ENCODE measurements around the gene GRWD1. TPM values are rescaled to one million over a fixed set of nuclear protein-coding genes. Genes with fewer than 3 reads are reported as not detected.

GRWD1 gene
- total RNA-seq, 3 donors from 2014 or later, result 19.7 to 26.8 (median 24.3) TPM

DNA sequence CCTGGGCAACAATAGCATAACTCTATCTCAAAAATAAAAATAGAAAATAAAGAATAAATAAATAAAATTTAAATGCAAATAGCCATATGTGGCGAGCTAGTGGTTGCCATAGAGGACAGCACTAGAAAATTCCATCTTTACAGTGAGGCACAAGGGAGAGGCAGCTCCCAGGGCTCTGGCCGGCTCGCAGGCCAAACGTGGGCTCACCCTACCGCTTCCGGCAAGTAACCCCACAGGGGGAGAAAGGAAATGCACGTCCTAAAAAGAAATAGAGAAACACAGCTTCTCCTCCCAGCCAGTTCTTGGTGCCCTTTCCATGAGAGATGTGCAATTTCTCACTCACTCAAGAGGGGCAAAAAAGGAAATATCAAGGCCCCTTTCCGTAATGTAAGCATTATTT lies 12.4 kb upstream of the GRWD1 start:
- Histone ChIP-seq H3K4me3 (no peak overlapping the region), H3K36me3 (ENCODE audit: low read depth) (no peaks in the 10 kb centered on the region), H3K4me1 (ENCODE audit: low read depth) (no peaks in the 10 kb centered on the region), H3K9me3 (no peaks in the 10 kb centered on the region)
- no peak for ATAC-seq
- TF ChIP-seq, protein P1, sequence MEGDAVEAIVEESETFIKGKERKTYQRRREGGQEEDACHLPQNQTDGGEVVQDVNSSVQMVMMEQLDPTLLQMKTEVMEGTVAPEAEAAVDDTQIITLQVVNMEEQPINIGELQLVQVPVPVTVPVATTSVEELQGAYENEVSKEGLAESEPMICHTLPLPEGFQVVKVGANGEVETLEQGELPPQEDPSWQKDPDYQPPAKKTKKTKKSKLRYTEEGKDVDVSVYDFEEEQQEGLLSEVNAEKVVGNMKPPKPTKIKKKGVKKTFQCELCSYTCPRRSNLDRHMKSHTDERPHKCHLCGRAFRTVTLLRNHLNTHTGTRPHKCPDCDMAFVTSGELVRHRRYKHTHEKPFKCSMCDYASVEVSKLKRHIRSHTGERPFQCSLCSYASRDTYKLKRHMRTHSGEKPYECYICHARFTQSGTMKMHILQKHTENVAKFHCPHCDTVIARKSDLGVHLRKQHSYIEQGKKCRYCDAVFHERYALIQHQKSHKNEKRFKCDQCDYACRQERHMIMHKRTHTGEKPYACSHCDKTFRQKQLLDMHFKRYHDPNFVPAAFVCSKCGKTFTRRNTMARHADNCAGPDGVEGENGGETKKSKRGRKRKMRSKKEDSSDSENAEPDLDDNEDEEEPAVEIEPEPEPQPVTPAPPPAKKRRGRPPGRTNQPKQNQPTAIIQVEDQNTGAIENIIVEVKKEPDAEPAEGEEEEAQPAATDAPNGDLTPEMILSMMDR (IDR thresholded peaks at IDR 0.05), result no peak
- no peak for DNase-seq
- intact Hi-C loops (cut with DNase I, micrococcal nuclease), result no loop called here

DNA sequence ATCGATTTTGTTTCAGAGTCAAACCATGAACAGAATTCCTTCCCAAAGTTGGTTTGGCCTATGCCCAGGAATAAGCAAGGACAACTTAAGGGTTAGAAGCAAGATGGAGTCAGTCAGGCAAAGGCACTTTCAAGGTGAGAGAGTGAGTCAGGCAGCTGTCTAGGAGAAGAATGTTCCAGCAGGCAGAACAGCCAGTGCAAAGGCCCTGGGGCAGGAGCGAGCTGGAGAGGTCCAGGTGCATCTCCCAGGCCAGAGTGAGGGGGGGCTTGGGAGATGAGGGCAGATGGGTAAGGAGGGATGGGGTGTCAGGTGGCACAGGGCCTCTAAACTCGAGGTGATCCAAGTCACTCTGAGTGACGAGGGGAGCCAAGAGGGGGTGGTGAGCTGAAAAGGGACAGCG lies 9.2 kb upstream of the GRWD1 start:
- Histone ChIP-seq H3K4me3 (no peak overlapping the region), H3K36me3 (ENCODE audit: low read depth) (no peaks in the 10 kb centered on the region), H3K9me3 (no peaks in the 10 kb centered on the region), H3K4me1 (ENCODE audit: low read depth) (no peaks in the 10 kb centered on the region)
- ATAC-seq (no peak), DNase-seq (no peak)
- intact Hi-C loops (cut with DNase I, micrococcal nuclease), result no loop called here
- TF ChIP-seq, protein P1 (IDR thresholded peaks at IDR 0.05), result no peak

DNA sequence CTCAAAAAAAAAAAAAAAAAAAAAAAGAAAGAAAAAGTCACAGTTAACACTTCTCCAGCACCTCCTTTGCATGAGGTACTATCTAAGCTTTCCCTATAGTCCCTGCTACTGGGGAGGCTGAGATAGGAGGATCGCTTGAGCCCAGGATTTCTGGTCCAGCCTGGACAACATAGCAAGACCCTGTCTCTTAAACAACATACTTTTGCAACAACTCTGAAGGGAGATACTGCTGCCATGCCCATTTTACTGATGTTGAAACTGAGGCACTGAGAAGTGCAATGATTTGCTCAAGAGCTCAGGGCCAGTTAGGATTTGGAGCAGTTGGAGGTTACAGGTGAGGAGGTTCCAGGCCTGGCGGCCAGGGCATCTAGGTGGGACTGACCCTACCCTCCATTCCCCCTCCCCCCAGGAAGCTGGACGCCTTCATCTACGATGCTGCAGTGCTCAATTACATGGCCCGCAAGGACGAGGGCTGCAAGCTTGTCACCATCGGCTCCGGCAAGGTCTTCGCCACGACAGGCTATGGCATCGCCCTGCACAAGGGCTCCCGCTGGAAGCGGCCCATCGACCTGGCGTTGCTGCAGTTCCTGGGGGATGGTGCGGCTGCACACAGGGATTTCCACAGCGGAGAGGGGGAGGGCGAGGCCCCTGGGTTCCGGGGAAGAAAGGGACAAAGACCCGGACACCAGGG lies 4.3 kb upstream of the GRWD1 start:
- TF ChIP-seq, protein P1 (IDR thresholded peaks at IDR 0.05), result no peak
- intact Hi-C loops (cut with DNase I, micrococcal nuclease), result no loop called here
- ATAC-seq, result no peak
- H3K4me3 ChIP-seq, result no peak overlapping the region
- DNase-seq, result no peak
- peaks cover 10% of the 10 kb centered on the region for H3K4me1 ChIP-seq (ENCODE audit: low read depth)
- H3K36me3 ChIP-seq (ENCODE audit: low read depth), result no peaks in the 10 kb centered on the region
- H3K9me3 ChIP-seq, result no peaks in the 10 kb centered on the region

DNA sequence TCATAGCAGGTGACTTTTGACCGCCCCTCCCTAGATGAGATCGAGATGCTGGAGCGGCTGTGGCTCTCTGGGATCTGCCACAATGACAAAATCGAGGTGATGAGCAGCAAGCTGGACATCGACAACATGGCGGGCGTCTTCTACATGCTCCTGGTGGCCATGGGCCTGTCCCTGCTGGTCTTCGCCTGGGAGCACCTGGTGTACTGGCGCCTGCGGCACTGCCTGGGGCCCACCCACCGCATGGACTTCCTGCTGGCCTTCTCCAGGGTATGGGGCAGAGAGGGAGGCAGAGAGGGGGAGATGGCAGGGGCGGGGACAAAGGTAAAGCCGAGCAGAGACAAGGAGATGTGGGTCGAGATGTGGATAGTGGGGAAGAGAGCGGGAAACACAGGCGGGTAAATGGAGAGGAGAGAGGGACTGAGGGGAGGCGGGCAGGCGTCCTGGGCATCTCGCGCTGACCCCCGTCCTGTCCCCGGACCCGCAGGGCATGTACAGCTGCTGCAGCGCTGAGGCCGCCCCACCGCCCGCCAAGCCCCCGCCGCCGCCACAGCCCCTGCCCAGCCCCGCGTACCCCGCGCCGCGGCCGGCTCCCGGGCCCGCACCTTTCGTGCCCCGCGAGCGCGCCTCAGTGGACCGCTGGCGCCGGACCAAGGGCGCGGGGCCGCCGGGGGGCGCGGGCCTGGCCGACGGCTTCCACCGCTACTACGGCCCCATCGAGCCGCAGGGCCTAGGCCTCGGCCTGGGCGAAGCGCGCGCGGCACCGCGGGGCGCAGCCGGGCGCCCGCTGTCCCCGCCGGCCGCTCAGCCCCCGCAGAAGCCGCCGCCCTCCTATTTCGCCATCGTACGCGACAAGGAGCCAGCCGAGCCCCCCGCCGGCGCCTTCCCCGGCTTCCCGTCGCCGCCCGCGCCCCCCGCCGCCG lies 3.4 kb upstream of the GRWD1 start:
- no peaks in the 10 kb centered on the region for H3K9me3 ChIP-seq
- intact Hi-C loops (cut with DNase I, micrococcal nuclease), result no loop called here
- peaks cover 16% of the 10 kb centered on the region for H3K4me1 ChIP-seq (ENCODE audit: low read depth)
- H3K4me3 ChIP-seq, result no peak overlapping the region
- DNase-seq (no peak), ATAC-seq (no peak)
- TF ChIP-seq, protein P1 (IDR thresholded peaks at IDR 0.05), result no peak
- H3K36me3 ChIP-seq (ENCODE audit: low read depth), result no peaks in the 10 kb centered on the region

DNA sequence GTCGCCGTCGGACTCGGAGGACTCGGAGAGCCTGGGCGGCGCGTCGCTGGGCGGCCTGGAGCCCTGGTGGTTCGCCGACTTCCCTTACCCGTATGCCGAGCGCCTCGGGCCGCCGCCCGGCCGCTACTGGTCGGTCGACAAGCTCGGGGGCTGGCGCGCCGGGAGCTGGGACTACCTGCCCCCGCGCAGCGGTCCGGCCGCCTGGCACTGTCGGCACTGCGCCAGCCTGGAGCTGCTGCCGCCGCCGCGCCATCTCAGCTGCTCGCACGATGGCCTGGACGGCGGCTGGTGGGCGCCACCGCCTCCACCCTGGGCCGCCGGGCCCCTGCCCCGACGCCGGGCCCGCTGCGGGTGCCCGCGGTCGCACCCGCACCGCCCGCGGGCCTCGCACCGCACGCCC lies 2.5 kb upstream of the GRWD1 start:
- TF ChIP-seq, protein P1 (IDR thresholded peaks at IDR 0.05), result no peak
- Histone ChIP-seq H3K4me3 (no peak overlapping the region), H3K4me1 (ENCODE audit: low read depth) (peaks cover 17% of the 10 kb centered on the region), H3K9me3 (no peaks in the 10 kb centered on the region), H3K36me3 (ENCODE audit: low read depth) (no peaks in the 10 kb centered on the region)
- intact Hi-C loops (cut with DNase I, micrococcal nuclease), result no loop called here
- ATAC-seq, result no peak
- DNase-seq, result no peak

Data from mucosa of descending colon (tissue), 3 donors.